ENCODE results near the gene ACTL7A.
"Not testable (repeated sequence)": the region's sequence is repeated elsewhere in the genome, so short reads cannot be mapped to it uniquely, and the experiment has no call there.

GRCh38 chr9:108899023-108899695 is 37.1 kb downstream of the ACTL7A start:
- not testable (repeated sequence) for TF ChIP-seq ZNF48 (tag by site-specific recombination; IDR thresholded peaks at IDR 0.05); ZNF670 (tag by site-specific recombination; IDR thresholded peaks at IDR 0.05; ENCODE audit: low read depth); ZFP3 (tag by site-specific recombination; IDR thresholded peaks at IDR 0.05; ENCODE audit: low read depth); YY1 (tag by site-specific recombination; IDR thresholded peaks at IDR 0.05)

Data from HEK293 (cell line).